GM18508 (cell line): ENCODE measurements around the gene MAP1B.

Source experiments
- ATAC-seq: cut with Tn5 transposase; IDR thresholded peaks from one replicate; pipeline ENCODE4 v1.9.1; 2021; ENCODE audit warnings: moderate number of reproducible peaks; ENCODE audit not compliant: insufficient read depth, unreplicated experiment

The MAP1B gene

DNA sequence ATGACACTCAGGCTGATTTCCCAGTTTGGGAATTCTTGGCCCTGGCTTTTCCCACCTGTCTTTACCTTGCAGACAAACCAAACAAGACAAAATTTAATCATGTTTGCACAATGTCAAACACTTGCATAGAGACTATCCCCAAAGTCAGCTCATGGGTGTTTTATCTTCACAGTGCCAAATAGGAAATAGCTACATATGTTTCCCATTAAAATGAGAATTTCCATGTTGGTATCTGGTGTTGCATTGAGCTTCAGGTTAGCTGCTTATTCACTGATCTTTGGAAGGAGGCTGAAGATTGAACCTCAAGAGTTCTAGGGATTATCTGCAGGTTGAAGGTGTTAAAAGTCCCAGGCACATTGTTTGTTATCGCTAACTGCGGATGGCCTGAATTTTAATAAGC lies 19.5 kb downstream of the MAP1B start:
- no peak for ATAC-seq

DNA sequence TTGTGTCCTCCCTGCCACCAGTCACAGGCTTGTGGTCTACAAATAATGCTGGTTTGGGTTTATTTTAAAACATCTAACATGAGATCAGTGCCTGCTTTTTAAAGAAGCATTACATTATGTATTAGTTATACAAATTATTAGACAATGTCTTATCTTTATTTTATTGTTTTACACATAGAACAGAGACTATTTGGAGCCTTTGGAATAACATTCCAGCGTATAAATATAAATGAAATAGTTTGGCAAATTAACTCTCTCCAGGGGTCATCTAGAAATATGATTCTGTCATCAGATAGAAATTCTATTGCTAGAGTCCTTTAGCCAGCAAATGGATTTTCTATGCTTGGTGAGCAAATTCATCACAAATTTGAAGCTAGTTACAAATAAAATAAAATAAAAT lies 22.4 kb downstream of the MAP1B start:
- ATAC-seq: no peak

DNA sequence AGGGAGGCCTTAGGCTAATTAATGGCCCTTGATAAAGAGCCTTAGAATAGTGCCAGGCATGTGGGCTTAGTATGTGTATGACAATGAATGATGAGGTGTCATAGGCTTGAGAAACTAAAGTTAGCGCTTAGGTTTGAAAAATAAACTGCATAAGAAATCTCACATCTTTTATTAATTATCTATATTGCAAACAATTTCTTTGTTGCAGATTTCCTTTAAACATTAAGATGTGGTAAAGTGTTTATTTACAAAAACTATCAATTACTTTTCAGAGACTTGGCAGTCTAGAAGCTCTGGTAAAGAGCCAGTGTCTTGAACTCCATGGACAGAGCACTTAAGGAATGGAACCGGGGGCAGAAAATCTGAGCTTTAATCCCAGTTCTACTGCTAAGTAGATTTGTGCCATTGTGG lies 23.1 kb downstream of the MAP1B start:
- ATAC-seq: no peak

DNA sequence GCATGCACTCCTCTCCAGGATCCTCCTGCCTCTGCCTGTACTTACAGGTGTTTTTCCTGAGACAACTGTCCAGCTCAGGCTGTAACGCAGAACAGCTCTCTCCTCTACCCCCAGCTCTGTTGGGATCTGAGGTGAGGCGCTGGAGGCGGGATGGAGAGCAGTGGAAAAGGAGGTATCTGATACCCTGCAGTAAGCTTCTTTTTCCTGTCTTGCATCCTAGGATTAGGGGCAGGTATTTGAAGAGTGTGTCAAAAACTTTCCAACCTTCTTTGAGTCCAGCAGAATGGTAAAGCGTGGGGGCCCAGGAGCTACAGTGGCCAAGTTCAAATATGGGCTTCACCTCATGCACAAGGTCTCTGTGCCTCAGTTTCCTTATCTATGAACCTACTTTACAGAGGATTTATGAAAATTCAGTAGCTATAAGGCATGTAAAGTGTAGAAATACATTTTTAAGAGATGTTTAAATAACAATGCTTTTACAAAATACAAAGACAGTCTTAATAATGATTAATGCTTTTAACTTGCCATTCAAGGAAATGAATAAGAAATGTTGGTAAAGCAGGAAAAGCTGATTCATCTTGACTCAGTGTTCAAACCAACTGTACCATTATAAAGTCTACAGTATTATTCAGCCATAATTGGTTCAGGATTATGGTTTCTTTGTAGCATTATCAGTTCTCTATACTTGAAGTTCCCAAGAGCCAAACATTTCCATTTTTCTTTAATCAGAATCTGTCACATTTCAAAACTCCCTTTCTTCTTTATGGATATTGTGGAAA lies 26.1 kb downstream of the MAP1B start:
- no peak for ATAC-seq

DNA sequence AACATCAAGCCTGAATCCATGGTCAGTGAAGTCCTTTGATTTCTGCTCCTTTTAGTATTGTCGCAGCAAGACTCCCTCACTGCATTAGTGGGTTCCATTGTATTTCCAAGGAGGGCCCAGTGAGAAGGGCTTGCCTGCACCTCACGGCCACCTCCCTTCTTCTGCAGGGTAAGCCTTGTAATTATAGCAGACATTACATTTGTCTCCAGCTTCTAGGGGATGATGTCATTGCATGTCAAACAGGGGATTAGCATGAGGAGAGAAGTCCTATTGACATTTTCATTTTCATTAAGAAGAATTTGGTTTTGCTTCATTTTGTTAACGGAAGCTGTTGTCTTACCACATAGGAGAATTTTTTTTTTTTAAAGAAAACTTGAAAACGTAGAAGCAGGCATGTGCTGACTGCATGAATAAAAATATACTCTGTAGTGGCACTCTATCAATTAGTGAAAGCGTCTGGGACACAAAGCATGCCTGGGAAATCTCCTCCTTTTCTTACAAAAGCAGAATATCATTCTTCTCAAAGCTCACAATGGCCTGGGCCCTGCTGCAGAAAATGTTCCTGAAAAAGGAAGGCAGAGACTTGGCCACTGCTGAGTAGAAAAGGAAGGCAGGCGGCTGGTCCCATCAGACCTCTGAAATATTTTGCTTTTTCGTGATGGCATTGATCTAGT lies 27.1 kb downstream of the MAP1B start:
- no peak for ATAC-seq

DNA sequence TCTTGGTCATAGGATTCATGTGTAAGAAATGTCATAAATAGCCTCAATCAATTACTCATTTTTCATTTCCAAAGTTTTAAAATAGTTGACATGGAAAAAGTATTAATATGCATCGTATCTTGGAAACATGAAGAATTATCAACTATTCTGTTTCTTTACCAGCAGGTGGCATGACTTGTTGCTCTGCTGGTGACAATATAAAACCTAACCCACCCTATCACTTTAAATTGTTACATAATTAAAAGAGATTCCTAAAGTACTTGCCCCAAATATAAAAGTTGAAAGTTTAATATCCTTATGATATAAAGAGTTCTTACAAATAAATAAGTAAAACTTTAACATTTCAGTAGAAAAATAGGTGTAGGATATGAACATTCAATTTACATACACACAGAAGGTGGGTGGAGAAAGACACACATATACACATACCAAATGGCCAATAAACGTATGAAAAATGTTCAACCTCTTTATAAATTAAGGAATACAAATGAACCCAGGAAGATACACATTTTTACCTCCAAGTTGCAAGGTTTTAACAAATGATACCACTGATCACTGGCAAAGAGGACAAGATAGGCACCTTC lies 30.6 kb downstream of the MAP1B start:
- ATAC-seq: no peak

DNA sequence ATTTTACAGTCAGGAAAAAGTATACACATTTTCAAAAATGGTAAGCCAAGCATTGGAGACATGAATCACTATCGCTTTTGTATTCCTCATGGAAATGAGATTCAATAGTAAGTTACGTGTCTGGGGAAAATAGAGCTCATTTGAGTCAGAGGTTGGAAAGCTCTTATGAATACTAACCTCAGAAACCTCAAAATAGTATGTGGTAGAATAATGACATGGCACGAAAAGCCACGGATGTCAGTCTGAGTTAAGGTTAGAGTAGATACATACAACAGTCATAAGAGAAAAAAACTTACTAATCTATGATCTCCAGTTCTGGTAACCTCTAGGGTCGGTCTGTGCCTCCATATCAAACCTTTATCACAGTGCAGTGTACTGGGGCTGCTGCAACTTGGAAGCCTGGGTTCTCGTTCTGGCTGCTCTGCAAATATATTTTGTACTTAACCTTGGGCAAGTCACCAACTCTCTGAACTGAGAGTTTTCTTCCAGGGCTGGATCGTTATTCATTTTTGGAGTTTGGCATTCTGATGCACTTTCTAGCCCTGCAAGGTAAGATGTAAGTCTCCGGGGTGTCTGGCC lies 31.8 kb downstream of the MAP1B start:
- ATAC-seq: peak; percentile 46

DNA sequence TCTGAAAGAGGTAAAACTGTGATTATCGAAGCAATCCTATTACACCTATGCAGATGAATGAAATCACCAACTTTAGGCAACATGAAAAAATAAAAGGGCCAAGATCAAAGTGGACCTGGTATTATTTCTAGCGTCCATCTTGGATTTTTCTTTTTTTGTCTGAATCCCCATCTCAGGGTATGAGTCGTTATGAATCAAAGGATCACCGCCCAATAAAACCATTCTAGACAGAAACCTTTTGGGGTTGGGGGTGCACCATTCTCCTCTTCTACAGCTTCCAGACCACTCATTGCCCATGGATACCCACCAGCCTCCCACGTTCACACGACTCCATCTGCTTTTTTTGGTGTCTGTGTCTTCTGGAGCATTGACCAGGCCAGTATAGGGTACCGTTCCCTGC lies 33.4 kb downstream of the MAP1B start:
- no peak for ATAC-seq

DNA sequence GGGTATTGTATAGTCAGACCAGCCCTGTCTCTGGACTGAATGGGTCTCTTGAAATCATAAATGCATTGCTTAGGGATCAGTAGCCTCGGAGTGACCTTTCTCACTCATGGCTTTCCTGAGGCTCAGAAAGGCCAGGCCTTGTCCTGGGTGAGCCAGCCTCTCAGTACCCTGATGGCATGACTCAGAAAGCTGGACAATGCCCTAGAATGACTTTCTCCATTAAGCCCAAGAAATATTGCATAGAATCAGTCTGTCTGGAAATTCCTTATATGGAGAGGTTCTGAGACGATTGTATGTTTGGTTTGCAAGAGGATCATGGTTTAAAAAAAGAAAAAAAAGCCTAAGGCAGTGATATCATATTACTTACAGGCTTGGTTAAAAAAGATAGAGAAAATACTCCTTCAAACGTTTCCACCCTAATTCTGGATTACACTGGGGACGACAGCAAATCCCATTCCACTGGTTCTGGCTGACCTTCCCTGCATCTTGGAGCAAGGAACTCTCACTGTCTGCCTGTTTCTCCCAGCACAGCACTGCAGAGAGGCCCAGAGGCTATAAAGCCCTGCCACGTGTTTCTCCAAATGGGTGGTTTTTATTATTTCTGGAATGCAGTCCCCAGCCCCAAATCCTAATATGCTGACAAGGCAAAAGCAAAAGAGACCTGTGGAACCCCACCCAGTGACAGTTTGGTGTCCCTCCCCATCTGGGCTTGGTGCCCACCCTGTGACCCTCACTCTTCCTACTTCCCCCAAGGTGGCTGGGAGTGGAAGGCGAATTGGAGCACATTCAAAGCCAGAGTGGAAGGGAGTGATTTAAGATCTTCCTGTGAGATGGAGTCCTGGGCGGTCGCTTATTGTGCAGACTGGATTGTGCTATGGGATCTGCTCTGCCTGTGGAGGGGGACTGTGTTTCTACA lies 34.4 kb downstream of the MAP1B start:
- ATAC-seq: no peak

DNA sequence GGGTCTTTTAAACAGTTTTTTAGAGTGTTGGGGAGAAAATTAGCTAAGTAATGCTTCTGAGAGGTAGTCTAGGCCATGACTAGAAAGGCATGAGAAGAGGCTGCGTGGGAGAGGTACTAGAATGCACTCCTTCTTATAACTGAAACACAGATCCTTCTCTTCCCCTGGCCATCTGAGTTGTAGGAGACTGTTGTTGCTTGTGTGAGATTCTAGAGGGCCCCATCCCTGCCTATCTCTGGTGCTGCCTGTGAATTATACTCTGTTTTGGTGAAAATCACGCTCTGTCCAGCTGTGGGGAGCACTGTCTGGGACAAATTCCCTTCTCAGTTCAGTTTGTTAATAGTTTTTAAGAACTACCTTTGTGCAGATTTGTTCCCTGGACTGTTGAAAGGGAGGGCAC lies 37.5 kb downstream of the MAP1B start:
- no peak for ATAC-seq

DNA sequence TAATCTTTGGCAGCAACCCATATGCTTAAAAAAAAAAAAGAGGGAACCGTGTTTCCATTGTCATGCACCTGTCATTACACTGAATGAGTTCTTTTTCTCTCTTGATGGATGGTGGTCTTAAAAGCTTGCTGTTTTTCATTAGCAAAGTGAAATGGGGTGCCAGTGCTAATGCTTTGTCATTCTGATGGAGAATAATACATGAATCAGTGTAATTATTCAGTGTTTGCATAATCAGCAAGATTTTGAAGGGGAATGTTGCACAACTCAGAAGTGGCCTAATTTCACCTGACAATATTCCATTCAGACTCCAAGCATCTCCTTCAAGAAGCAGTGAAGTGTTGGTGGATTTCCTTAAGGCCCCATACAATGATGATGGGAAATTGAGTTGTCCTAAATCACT lies 38.1 kb downstream of the MAP1B start:
- no peak for ATAC-seq

DNA sequence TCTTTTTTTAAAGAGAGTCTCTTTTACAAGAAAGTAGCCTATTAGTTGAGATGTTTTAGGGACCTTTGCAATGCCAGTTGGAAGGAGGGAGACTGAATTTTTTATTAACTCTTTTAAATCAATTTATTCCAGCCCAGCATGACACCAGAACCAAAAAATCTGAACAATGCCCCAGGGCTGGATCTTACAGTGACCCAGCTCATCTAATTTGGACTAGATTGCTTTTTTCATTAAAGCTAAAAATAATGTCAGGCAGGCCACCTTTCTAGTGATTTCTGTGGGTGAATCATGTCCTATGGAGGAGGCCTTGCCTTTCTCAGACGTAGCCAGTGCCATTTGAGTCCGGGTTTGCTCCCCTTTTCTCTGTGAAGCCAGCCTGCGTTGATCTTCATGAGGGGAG lies 38.8 kb downstream of the MAP1B start:
- no peak for ATAC-seq

DNA sequence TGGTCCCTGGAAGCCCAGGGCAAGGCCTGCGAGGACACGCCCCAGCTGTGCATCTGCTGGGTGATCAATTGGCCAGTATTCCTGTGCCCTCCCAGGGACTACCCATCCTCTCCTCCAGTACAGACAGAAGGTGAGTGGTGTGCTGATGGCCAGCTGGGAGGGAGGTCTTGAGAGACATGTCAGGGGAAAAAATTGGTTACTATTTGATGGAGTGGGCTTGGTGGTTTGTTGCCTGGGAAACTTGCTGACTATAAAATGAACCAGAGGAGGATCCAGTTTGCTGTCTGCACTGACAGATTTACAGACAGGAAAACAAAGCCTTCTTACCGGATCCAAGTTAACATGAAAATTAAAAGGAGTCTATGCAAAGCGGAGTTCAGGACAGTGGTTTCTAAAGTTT lies 40.3 kb downstream of the MAP1B start:
- ATAC-seq: no peak

DNA sequence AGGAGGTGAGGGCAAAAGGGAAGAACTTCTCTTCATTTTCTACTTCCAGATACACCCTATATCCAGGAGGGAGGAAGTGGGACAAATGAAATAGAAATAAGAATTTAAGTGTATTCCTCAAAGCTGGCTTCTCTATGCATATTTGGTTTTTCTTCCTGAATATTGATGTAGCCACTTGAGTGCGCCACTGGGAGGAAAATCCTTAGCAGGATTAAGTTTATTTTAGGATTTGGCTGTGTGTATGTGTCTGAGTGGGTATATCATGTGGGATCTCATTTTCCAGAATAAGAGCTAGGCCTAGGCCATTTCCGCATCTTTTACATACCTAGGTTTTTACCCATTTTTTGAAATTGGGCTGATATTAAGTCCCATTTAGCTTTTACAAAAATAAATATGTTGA lies 42.5 kb downstream of the MAP1B start:
- ATAC-seq: no peak

DNA sequence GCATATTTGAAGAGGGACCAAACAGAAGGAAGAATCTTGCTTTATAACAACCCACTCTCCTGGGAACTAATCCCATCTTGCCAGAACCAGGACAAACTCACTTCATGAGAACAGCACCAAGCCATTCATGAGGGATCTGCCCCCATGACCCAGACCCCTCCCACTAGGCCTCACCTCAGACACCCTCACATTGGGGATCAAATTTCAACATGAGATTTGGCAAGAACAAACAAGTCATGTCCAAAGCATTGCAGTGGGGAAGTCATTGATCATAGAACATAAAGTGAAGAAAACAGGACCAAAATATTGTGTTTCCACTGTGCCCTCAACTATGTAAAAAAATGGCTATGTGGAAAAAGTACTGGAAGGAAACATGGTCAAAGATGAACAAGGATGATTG lies 43.9 kb downstream of the MAP1B start:
- ATAC-seq: no peak

DNA sequence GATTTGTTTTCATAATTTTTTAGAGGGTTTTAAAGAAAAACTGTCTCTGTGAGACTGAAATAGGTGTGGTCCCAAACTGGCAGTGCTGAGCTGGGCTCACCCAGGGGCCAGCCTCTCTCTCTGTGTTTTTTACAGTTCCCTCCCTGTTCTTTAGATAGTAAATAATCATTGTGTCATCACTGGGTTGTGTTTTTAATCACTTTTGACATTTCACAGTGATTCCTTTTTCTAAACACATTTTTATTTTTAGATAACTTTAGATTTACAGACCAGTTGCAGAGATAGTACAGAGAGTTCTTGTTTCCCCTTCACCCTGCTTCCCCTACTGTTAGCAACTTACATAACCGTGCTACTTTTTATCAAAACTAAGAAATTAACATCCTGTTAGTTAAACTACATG lies 44.4 kb downstream of the MAP1B start:
- no peak for ATAC-seq

DNA sequence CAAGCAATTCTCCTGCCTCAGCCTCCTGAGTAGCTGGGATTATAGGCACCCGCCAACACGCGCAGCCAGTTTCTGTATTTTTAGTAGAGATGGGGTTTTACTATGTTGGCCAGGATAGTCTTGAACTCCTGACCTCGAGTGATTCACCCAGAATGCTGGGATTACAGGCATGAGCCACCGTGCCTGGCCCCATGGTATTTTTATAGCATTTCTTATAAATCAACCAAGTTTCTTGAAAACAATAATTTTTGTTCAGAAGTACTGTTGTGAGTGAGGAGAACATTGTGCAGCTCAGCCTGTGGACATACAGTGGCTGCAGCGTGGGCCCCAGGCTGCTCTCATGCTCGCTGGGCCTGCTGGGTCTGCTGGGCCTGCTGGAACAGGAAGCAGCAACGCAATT lies 45.3 kb downstream of the MAP1B start:
- no peak for ATAC-seq

DNA sequence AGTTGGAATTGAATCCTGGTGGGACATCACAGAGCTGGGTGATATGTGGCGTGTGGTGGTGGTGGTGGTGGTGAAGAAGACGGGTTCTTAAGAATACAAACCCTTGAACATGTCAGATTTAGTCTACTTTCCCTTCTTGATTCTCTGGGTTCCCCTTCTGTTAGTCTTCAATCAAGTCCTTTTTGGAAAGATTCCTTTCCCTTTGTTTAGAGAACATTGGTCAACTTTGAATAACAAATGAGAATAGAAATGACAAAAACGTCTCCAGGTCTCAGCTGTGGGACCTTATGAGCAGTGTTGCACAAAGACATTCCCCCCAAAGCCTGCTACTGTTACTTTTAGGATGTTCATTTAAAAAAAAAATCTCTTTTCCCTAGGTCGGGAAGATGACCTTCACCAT lies 46.3 kb downstream of the MAP1B start:
- no peak for ATAC-seq

DNA sequence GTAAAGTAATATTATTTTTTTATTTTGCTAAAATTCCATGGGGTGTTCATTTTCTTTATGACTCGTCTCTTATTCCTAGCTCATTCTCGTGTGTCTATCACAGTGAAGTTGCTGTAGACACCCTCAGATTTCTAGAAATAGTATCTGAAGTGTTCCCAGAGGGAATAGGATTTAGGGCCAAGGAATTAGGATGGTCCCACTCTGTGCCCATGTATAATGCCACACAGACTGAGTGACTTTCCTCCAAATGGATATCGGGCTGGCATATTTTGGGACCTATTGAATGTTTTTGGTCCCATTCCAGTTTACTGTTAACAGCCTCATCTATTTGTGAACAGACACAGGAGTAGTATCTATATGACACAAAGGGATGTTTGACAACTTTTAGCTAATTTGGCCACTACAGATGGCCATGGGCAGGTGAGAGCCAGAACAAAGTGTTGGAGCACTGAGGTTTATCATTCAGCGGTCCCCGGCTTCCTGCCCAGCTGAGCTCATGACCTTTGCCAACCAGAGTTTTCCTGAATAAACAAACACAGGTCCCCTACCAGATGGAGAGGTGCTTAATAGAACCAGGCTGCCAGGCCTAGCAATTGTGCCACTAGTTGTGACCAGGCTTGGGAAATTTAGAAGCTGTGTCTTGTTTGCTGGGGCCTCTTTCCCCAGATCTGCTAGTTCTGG lies 46.9 kb downstream of the MAP1B start:
- no peak for ATAC-seq
